ENCODE measurements around the gene ZCWPW1.

The ZCWPW1 gene

GRCh38 chr7:100394077-100394476, 34.4 kb downstream of the ZCWPW1 start:
- Histone ChIP-seq H3K23ac (ENCODE audit: low read depth, low read length, poor library complexity) (no peak overlapping the region), H3K4me1 (ENCODE audit: control insufficient read depth in 2 of 2, insufficient read depth in 1 of 2, low read depth in 1 of 2, low read length in 2 of 2) (peaks cover 0 to 8% of the 10 kb centered on the region in 2 donors), H2BK15ac (ENCODE audit: low read length) (no peak overlapping the region), H3K9me3 (replicated peaks in 1 of 2; ENCODE audit: control insufficient read depth in 2 of 2, insufficient read depth in 1 of 2, low read depth in 1 of 2, low read length in 2 of 2) (no peaks in the 10 kb centered on the region), H3K18ac (ENCODE audit: low read length) (no peak overlapping the region), H3K4ac (ENCODE audit: low read length) (no peak overlapping the region), H2BK5ac (ENCODE audit: low read length) (no peak overlapping the region), H3K27me3 (ENCODE audit: control insufficient read depth in 3 of 3, insufficient read depth in 3 of 3, low read depth in 1 of 3, low read length in 3 of 3) (peaks cover 0 to 10% (median 0%) of the 10 kb centered on the region in 3 experiments), H3K9ac (ENCODE audit: low read depth, low read length, poor library complexity) (no peak overlapping the region), H4K8ac (ENCODE audit: low read depth, low read length) (no peak overlapping the region), H3K14ac (ENCODE audit: low read length) (no peak overlapping the region), H3K27ac (replicated peaks; ENCODE audit: low read length) (no peak overlapping the region), H2BK12ac (ENCODE audit: low read length) (no peak overlapping the region), H3K79me1 (ENCODE audit: low read depth, low read length) (no peaks in the 10 kb centered on the region), H2AFZ (ENCODE audit: low read length) (no peak overlapping the region), H2BK120ac (ENCODE audit: low read depth, low read length) (no peak overlapping the region), H3K4me3 (ENCODE audit: low read length in 2 of 2) (no peak overlapping the region), H3K4me2 (ENCODE audit: insufficient read depth, low read length, poor library complexity, severe bottlenecking) (no peak overlapping the region), H4K91ac (ENCODE audit: low read depth, low read length, poor library complexity) (no peak overlapping the region), H3K36me3 (replicated peaks in 1 of 2; ENCODE audit: control insufficient read depth in 2 of 2, insufficient read depth in 2 of 2, low read length in 2 of 2) (no peaks in the 10 kb centered on the region), H2AK5ac (ENCODE audit: low read depth, low read length) (no peak overlapping the region)
- DNase-seq (ENCODE audit: low spot score), result no peak
- no CpG with 5 or more reads among the region's 2 CpGs for WGBS, 2 donors (ENCODE audit: extremely low coverage in 2 of 2, insufficient read length in 2 of 2, insufficient replicate concordance in 1 of 2)

GRCh38 chr7:100393233-100393905, 35.1 kb downstream of the ZCWPW1 start:
- no peak overlapping the region for H3K14ac ChIP-seq (ENCODE audit: low read length)
- H2BK15ac ChIP-seq (ENCODE audit: low read length), result no peak overlapping the region
- H2BK5ac ChIP-seq (ENCODE audit: low read length), result no peak overlapping the region
- no peak overlapping the region for H2AK5ac ChIP-seq (ENCODE audit: low read depth, low read length)
- no peak overlapping the region for H3K18ac ChIP-seq (ENCODE audit: low read length)
- peaks cover 0 to 6% of the 10 kb centered on the region in 2 donors for H3K4me1 ChIP-seq (ENCODE audit: control insufficient read depth in 2 of 2, insufficient read depth in 1 of 2, low read depth in 1 of 2, low read length in 2 of 2)
- WGBS, 2 donors (ENCODE audit: extremely low coverage in 2 of 2, insufficient read length in 2 of 2, insufficient replicate concordance in 1 of 2), result no CpG with 5 or more reads among the region's 4 CpGs
- no peak overlapping the region for H3K4ac ChIP-seq (ENCODE audit: low read length)
- no peak overlapping the region for H3K23ac ChIP-seq (ENCODE audit: low read depth, low read length, poor library complexity)
- no peak overlapping the region for H4K91ac ChIP-seq (ENCODE audit: low read depth, low read length, poor library complexity)
- H3K4me2 ChIP-seq (ENCODE audit: insufficient read depth, low read length, poor library complexity, severe bottlenecking), result no peak overlapping the region
- H3K9ac ChIP-seq (ENCODE audit: low read depth, low read length, poor library complexity), result no peak overlapping the region
- no peak overlapping the region for H2AFZ ChIP-seq (ENCODE audit: low read length)
- no peak overlapping the region for H3K27ac ChIP-seq (replicated peaks; ENCODE audit: low read length)
- no peak overlapping the region for H2BK12ac ChIP-seq (ENCODE audit: low read length)
- no peaks in the 10 kb centered on the region for H3K9me3 ChIP-seq (replicated peaks in 1 of 2; ENCODE audit: control insufficient read depth in 2 of 2, insufficient read depth in 1 of 2, low read depth in 1 of 2, low read length in 2 of 2)
- no peak overlapping the region for H4K8ac ChIP-seq (ENCODE audit: low read depth, low read length)
- peaks cover 0 to 10% (median 0%) of the 10 kb centered on the region in 3 experiments for H3K27me3 ChIP-seq (ENCODE audit: control insufficient read depth in 3 of 3, insufficient read depth in 3 of 3, low read depth in 1 of 3, low read length in 3 of 3)
- H3K36me3 ChIP-seq (replicated peaks in 1 of 2; ENCODE audit: control insufficient read depth in 2 of 2, insufficient read depth in 2 of 2, low read length in 2 of 2), result no peaks in the 10 kb centered on the region
- H3K79me1 ChIP-seq (ENCODE audit: low read depth, low read length), result no peaks in the 10 kb centered on the region
- H3K4me3 ChIP-seq (ENCODE audit: low read length in 2 of 2), result no peak overlapping the region
- H2BK120ac ChIP-seq (ENCODE audit: low read depth, low read length), result no peak overlapping the region
- DNase-seq (ENCODE audit: low spot score), result no peak

- Histone ChIP-seq H3K36me3 (replicated peaks in 1 of 2; ENCODE audit: control insufficient read depth in 2 of 2, insufficient read depth in 2 of 2, low read length in 2 of 2) (no peaks in the 10 kb centered on the region), H3K9me3 (replicated peaks in 1 of 2; ENCODE audit: control insufficient read depth in 2 of 2, insufficient read depth in 1 of 2, low read depth in 1 of 2, low read length in 2 of 2) (no peaks in the 10 kb centered on the region), H3K4me3 (ENCODE audit: low read length in 2 of 2) (no peak overlapping the region), H2AK5ac (ENCODE audit: low read depth, low read length) (no peak overlapping the region), H3K4me2 (ENCODE audit: insufficient read depth, low read length, poor library complexity, severe bottlenecking) (no peak overlapping the region), H3K14ac (ENCODE audit: low read length) (no peak overlapping the region), H2BK12ac (ENCODE audit: low read length) (no peak overlapping the region), H2BK120ac (ENCODE audit: low read depth, low read length) (no peak overlapping the region), H3K27me3 (ENCODE audit: control insufficient read depth in 3 of 3, insufficient read depth in 3 of 3, low read depth in 1 of 3, low read length in 3 of 3) (peaks cover 0 to 10% (median 0%) of the 10 kb centered on the region in 3 experiments), H3K18ac (ENCODE audit: low read length) (no peak overlapping the region), H3K4me1 (ENCODE audit: control insufficient read depth in 2 of 2, insufficient read depth in 1 of 2, low read depth in 1 of 2, low read length in 2 of 2) (no peaks in the 10 kb centered on the region), H3K79me1 (ENCODE audit: low read depth, low read length) (no peaks in the 10 kb centered on the region), H3K23ac (ENCODE audit: low read depth, low read length, poor library complexity) (no peak overlapping the region), H2BK5ac (ENCODE audit: low read length) (no peak overlapping the region), H3K27ac (replicated peaks; ENCODE audit: low read length) (no peak overlapping the region), H2AFZ (ENCODE audit: low read length) (no peak overlapping the region), H4K91ac (ENCODE audit: low read depth, low read length, poor library complexity) (no peak overlapping the region), H3K9ac (ENCODE audit: low read depth, low read length, poor library complexity) (no peak overlapping the region), H4K8ac (ENCODE audit: low read depth, low read length) (no peak overlapping the region), H3K4ac (ENCODE audit: low read length) (no peak overlapping the region), H2BK15ac (ENCODE audit: low read length) (no peak overlapping the region)
- WGBS, 2 donors (ENCODE audit: extremely low coverage in 2 of 2, insufficient read length in 2 of 2, insufficient replicate concordance in 1 of 2), result no CpG with 5 or more reads among the region's 3 CpGs
- DNase-seq (ENCODE audit: low spot score), result no peak
Observed at GRCh38 chr7:100390286-100391009, 38.1 kb downstream of the ZCWPW1 start.

GRCh38 chr7:100389437-100390088, 38.9 kb downstream of the ZCWPW1 start:
- Histone ChIP-seq H3K36me3 (replicated peaks in 1 of 2; ENCODE audit: control insufficient read depth in 2 of 2, insufficient read depth in 2 of 2, low read length in 2 of 2) (no peaks in the 10 kb centered on the region), H2BK12ac (ENCODE audit: low read length) (no peak overlapping the region), H3K4me3 (ENCODE audit: low read length in 2 of 2) (no peak overlapping the region), H2BK120ac (ENCODE audit: low read depth, low read length) (no peak overlapping the region), H3K14ac (ENCODE audit: low read length) (no peak overlapping the region), H3K79me1 (ENCODE audit: low read depth, low read length) (no peaks in the 10 kb centered on the region), H3K27me3 (ENCODE audit: control insufficient read depth in 3 of 3, insufficient read depth in 3 of 3, low read depth in 1 of 3, low read length in 3 of 3) (peaks cover 0 to 7% (median 0%) of the 10 kb centered on the region in 3 experiments), H3K4me2 (ENCODE audit: insufficient read depth, low read length, poor library complexity, severe bottlenecking) (no peak overlapping the region), H3K4me1 (ENCODE audit: control insufficient read depth in 2 of 2, insufficient read depth in 1 of 2, low read depth in 1 of 2, low read length in 2 of 2) (no peaks in the 10 kb centered on the region), H3K4ac (ENCODE audit: low read length) (no peak overlapping the region), H2AFZ (ENCODE audit: low read length) (no peak overlapping the region), H2AK5ac (ENCODE audit: low read depth, low read length) (no peak overlapping the region), H4K91ac (ENCODE audit: low read depth, low read length, poor library complexity) (no peak overlapping the region), H2BK5ac (ENCODE audit: low read length) (no peak overlapping the region), H3K27ac (replicated peaks; ENCODE audit: low read length) (no peak overlapping the region), H3K23ac (ENCODE audit: low read depth, low read length, poor library complexity) (peak overlapping the region; percentile 16), H4K8ac (ENCODE audit: low read depth, low read length) (no peak overlapping the region), H3K18ac (ENCODE audit: low read length) (no peak overlapping the region), H3K9me3 (replicated peaks in 1 of 2; ENCODE audit: control insufficient read depth in 2 of 2, insufficient read depth in 1 of 2, low read depth in 1 of 2, low read length in 2 of 2) (no peaks in the 10 kb centered on the region), H3K9ac (ENCODE audit: low read depth, low read length, poor library complexity) (no peak overlapping the region), H2BK15ac (ENCODE audit: low read length) (no peak overlapping the region)
- no peak for DNase-seq (ENCODE audit: low spot score)
- WGBS, 2 donors (ENCODE audit: extremely low coverage in 2 of 2, insufficient read length in 2 of 2, insufficient replicate concordance in 1 of 2), result 100% methylated on average over 1 of the region's 9 CpGs; no CpG with 5 or more reads in 1 of the 2 donors

Measured in neuronal stem cell (in vitro differentiated cells).